GM12878 (cell line): ENCODE measurements around the gene APPBP2. TPM values are rescaled to one million over a fixed set of nuclear protein-coding genes. Genes with fewer than 3 reads are reported as not detected.

ENCODE experiments used
- ATAC-seq: fragments of 200-7000 bp; cut with Tn5 transposase; 3 replicates; pipeline ENCODE4 v1.9.1; 2020; ENCODE audit warnings: mild to moderate bottlenecking, moderate library complexity
- BruUV-seq: library from RNA; stranded (reverse); fragments of 400-500 nt; replicated peaks from 2 replicates; lab custom pipeline; 2021; lab: Mats Ljungman, UMichigan
- CTCF ChIA-PET: fragments of 300-600 bp; sonication (Branson Sonifier 250); formaldehyde crosslinking; extraction: SDS; loops from one replicate; lab custom pipeline; 2021; ENCODE audit warnings: inconsistent platforms; lab: Yijun Ruan, JAX
- POLR2A ChIA-PET: fragments of 350-600 bp; formaldehyde crosslinking; extraction: SDS; loops from one replicate; lab custom pipeline; 2021; ENCODE audit warnings: inconsistent platforms; lab: Charles Lee
- RAD21 ChIA-PET: fragments of 300-600 bp; sonication (Branson Sonifier 250); formaldehyde crosslinking; loops from one replicate; lab custom pipeline; 2023; ENCODE audit warnings: antibody characterized with exemption; ENCODE audit not compliant: unreplicated experiment; lab: Charles Lee
- SMC1A ChIA-PET: fragments of 300-600 bp; sonication (Branson Sonifier 250); formaldehyde crosslinking; loops from one replicate; lab custom pipeline; 2023; ENCODE audit not compliant: unreplicated experiment, uncharacterized antibody; lab: Charles Lee
- DNase-seq: peaks from one replicate; pipeline ENCODE4 v3.0.0-alpha.2; 2011; ENCODE audit warnings: low read depth, low spot score
- FAIRE-seq: peaks from 3 replicates; lab custom pipeline; 2011; peaks lifted over from hg19 to GRCh38; lab: Jason Lieb, UNC
- H2AFZ ChIP-seq: 2 replicates; pipeline ENCODE4 v1.6.0; 2011; ENCODE audit warnings: low read depth, low read length, control low read depth; ENCODE audit not compliant: control insufficient read depth
- H3K27ac ChIP-seq: 2 replicates; pipeline ENCODE4 v1.5.1; 2011; ENCODE audit warnings: control low read depth; ENCODE audit not compliant: control insufficient read depth, insufficient read depth
- H3K27me3 ChIP-seq, 2 experiments: replicated peaks in 1 of 2; 2 replicates each; pipeline versions ENCODE4 v1.6.0 to v1.6.1; 2011; ENCODE audit warnings: low read length in 1 of 2; ENCODE audit not compliant: control insufficient read depth in 2 of 2, insufficient read depth in 2 of 2
- H3K36me3 ChIP-seq, 2 experiments: 2 replicates each; pipeline ENCODE4 v1.5.1; 2011; ENCODE audit warnings: low read length in 1 of 2; ENCODE audit not compliant: control insufficient read depth in 2 of 2, insufficient read depth in 2 of 2
- H3K4me1 ChIP-seq: 2 replicates; pipeline ENCODE4 v1.6.1; 2011; ENCODE audit warnings: mild to moderate bottlenecking, low read length, moderate library complexity, mixed read lengths; ENCODE audit not compliant: control insufficient read depth, insufficient read depth
- H3K4me2 ChIP-seq: 2 replicates; pipeline ENCODE4 v1.6.0; 2011; ENCODE audit warnings: control low read depth; ENCODE audit not compliant: control insufficient read depth, insufficient read depth
- H3K4me3 ChIP-seq: fragments of 200-600 bp; sonication (generic); 2 replicates; pipeline ENCODE4 v1.5.1; 2016
- H3K79me2 ChIP-seq: 2 replicates; pipeline ENCODE4 v1.6.0; 2011; ENCODE audit warnings: low read length; ENCODE audit not compliant: control insufficient read depth, insufficient read depth
- H3K9ac ChIP-seq: 2 replicates; pipeline ENCODE4 v1.8.0; 2011; ENCODE audit warnings: low read length, control low read depth, mixed read lengths; ENCODE audit not compliant: control insufficient read depth, insufficient read depth
- H3K9me3 ChIP-seq: replicated peaks from 3 replicates; pipeline ENCODE4 v1.5.1; 2011; ENCODE audit warnings: mild to moderate bottlenecking, low read length; ENCODE audit not compliant: control insufficient read depth, insufficient read depth
- H4K20me1 ChIP-seq: 2 replicates; pipeline ENCODE4 v1.6.0; 2011; ENCODE audit not compliant: control insufficient read depth, insufficient read depth
- CREB1 ChIP-seq: IDR thresholded peaks from 2 replicates; pipeline ENCODE4 v1.6.1; 2012; ENCODE audit warnings: low read depth, mild to moderate bottlenecking, inconsistent platforms
- CREM ChIP-seq: IDR thresholded peaks from 2 replicates; pipeline ENCODE4 v1.6.1; 2014; ENCODE audit warnings: antibody characterized with exemption, low read depth
- CUX1 ChIP-seq: IDR thresholded peaks from 2 replicates; pipeline ENCODE4 v1.6.1; 2012; ENCODE audit warnings: improper control_type of control experiment, low read depth, low read length; ENCODE audit not compliant: insufficient replicate concordance
- E2F8 ChIP-seq: fragments of 450-650 bp; IDR thresholded peaks from 2 replicates; pipeline ENCODE4 v1.6.1; 2018; ENCODE audit warnings: mild to moderate bottlenecking, low read depth, moderate library complexity; ENCODE audit not compliant: partially characterized antibody
- EED ChIP-seq: sonication (generic); IDR thresholded peaks from 2 replicates; pipeline ENCODE4 v1.6.1; 2016; ENCODE audit warnings: antibody characterized with exemption, low read depth
- HSF1 ChIP-seq: fragments of 150-350 bp; IDR thresholded peaks from 2 replicates; pipeline ENCODE4 v1.6.1; 2014; ENCODE audit warnings: mild to moderate bottlenecking, low read depth, low read length
- MYC ChIP-seq: IDR thresholded peaks from 2 replicates; pipeline ENCODE4 v1.6.1; 2011; ENCODE audit warnings: mild to moderate bottlenecking, low read length, moderate library complexity, inconsistent platforms; ENCODE audit not compliant: insufficient read depth, insufficient replicate concordance, insufficient read length, severe bottlenecking
- NBN ChIP-seq: fragments of 450-650 bp; IDR thresholded peaks from 2 replicates; pipeline ENCODE4 v1.6.1; 2016
- NR2C2 ChIP-seq: IDR thresholded peaks from 2 replicates; pipeline ENCODE4 v1.6.1; 2011; ENCODE audit warnings: borderline replicate concordance, low read depth; ENCODE audit not compliant: control insufficient read depth, insufficient read length
- RBBP5 ChIP-seq: fragments of 200-600 bp; sonication (generic); conservative IDR thresholded peaks from 2 replicates; pipeline ENCODE4 v1.6.1; 2016
- SIN3A ChIP-seq: IDR thresholded peaks from 2 replicates; pipeline ENCODE4 v1.6.1; 2012; ENCODE audit warnings: low read depth, low read length, improper control_type of control experiment
- TCF7 ChIP-seq: IDR thresholded peaks from 2 replicates; pipeline ENCODE4 v1.6.1; 2014; ENCODE audit warnings: antibody characterized with exemption, borderline replicate concordance
- WGBS: methylation state at CpG from one replicate; pipeline ENCODE4 v1.1.6; 2016; ENCODE audit warnings: low lambda C conversion rate; ENCODE audit not compliant: insufficient replicate concordance, insufficient coverage; ENCODE audit errors: missing lambda C conversion rate; 5-methylcytosine and 5-hydroxymethylcytosine counted together
- in situ Hi-C: fragments of 300-500 bp; cut with MboI; formaldehyde crosslinking; loops from 9 replicates; pipeline ENCODE4 v1.14.3; 2018; ENCODE audit warnings: mixed read lengths
- intact Hi-C: fragments of 100-400 bp; cut with micrococcal nuclease; formaldehyde crosslinking; loops from one replicate; pipeline ENCODE4 v1.14.2; 2022; ENCODE audit not compliant: unreplicated experiment
- polyA plus RNA-seq, 11 experiments: library from polyadenylated mRNA; depleted of rRNA in 4 of 11; unstranded in 6 of 11; stranded (reverse) in 5 of 11; fragments of >200 nt; fragmentation: Nextera tagmentation in 4 of 11; fragmentation: Illumina TruSeq in 1 of 11; extraction: Ambion mirVana in 4 of 11; extraction: Trizol in 1 of 11; gene quantifications; 1 replicate in 1 of 11; 2 replicates in 10 of 11; pipeline versions ENCODE4 v1.2.1 to v1.2.3, GENCODE V29; 2011 to 2016; ENCODE audit warnings: inconsistent platforms in 2 of 11, missing spikeins in 2 of 11, low read depth in 1 of 11
- total RNA-seq, 4 experiments: library from RNA; depleted of rRNA in 3 of 4; stranded (reverse); fragments of >200 nt in 3 of 4; fragmentation: Illumina TruSeq in 1 of 4; extraction: Trizol in 1 of 4; gene quantifications; 2 replicates each; pipeline versions ENCODE4 v1.2.1 to v1.2.3, GENCODE V29; 2013 to 2021

APPBP2 gene
- total and polyA plus RNA-seq, 10 of the 15 experiments (the other 5 are each of a cell fraction or from before 2014, with no cell fraction given): 4.3 to 30.8 (median 13.1) TPM

- DNase-seq: no peak
- no peak for ATAC-seq
- Histone ChIP-seq H3K79me2 (no peaks in the 10 kb centered on the region), H3K27ac (no peak overlapping the region), H3K4me3 (no peak overlapping the region), H4K20me1 (no peaks in the 10 kb centered on the region), H3K4me1 (no peaks in the 10 kb centered on the region), H3K36me3 (no peaks in the 10 kb centered on the region), H3K9me3 (no peaks in the 10 kb centered on the region), H3K27me3 (no peaks in the 10 kb centered on the region), H3K9ac (no peak overlapping the region), H2AFZ (no peak overlapping the region), H3K4me2 (no peak overlapping the region)
- FAIRE-seq: no peak
- no peak for TF ChIP-seq CUX1
- TF ChIP-seq EED: no peak
- TF ChIP-seq NBN: no peak
- no peak for TF ChIP-seq NR2C2
- no peak for TF ChIP-seq E2F8
- TF ChIP-seq CREB1: no peak
- no peak for TF ChIP-seq MYC
- TF ChIP-seq CREM: no peak
- no peak for TF ChIP-seq TCF7
- TF ChIP-seq SIN3A: no peak
- no peak for TF ChIP-seq HSF1
- TF ChIP-seq RBBP5: no peak
- no TSS peak for BruUV-seq
- 59% methylated on average over 3 of the region's 3 CpGs for WGBS
- POLR2A ChIA-PET: no interaction called here
- SMC1A ChIA-PET: no interaction called here
- CTCF ChIA-PET: interaction anchor here (1.1 to 2.4 kb wide), 2 partner anchors 18 to 20 kb away, joined by 3 to 8 read pairs; no protein-coding TSS in a partner anchor
- intact Hi-C loops: no loop called here
- in situ Hi-C loops: no loop called here
- RAD21 ChIA-PET: no interaction called here
These were observed 122.6 kb downstream of the APPBP2 start for GRCh38 chr17:60403523-60403810.
